ENCODE data around the gene PLCG2.
"Not testable (repeated sequence)": the region's sequence is repeated elsewhere in the genome, so short reads cannot be mapped to it uniquely, and the experiment has no call there.

The PLCG2 gene

GRCh38 chr16:81921843-81922584 lies 142.9 kb downstream of the PLCG2 start:
- DNase-seq: no peak

- DNase-seq: no peak
Observed at GRCh38 chr16:81923296-81923695, 144.2 kb downstream of the PLCG2 start.

GRCh38 chr16:81925016-81925415 lies 145.9 kb downstream of the PLCG2 start:
- DNase-seq: no peak

- DNase-seq: no peak
Observed at GRCh38 chr16:81926036-81926435, 146.9 kb downstream of the PLCG2 start.

GRCh38 chr16:81927561-81928185 lies 148.6 kb downstream of the PLCG2 start:
- DNase-seq: no peak

GRCh38 chr16:81928271-81928918 lies 149.3 kb downstream of the PLCG2 start:
- DNase-seq: no peak

GRCh38 chr16:81928975-81929374 lies 149.9 kb downstream of the PLCG2 start:
- DNase-seq: no peak

- DNase-seq: no peak
Observed at GRCh38 chr16:81929841-81930240, 150.8 kb downstream of the PLCG2 start.

GRCh38 chr16:81931927-81932326 lies 152.8 kb downstream of the PLCG2 start:
- DNase-seq: no peak

- DNase-seq: no peak
Observed at GRCh38 chr16:81932668-81933067, 153.6 kb downstream of the PLCG2 start.

GRCh38 chr16:81933361-81933760 lies 154.3 kb downstream of the PLCG2 start:
- no peak for DNase-seq

- not testable (repeated sequence) for DNase-seq
Observed at GRCh38 chr16:81934711-81935110, 155.6 kb downstream of the PLCG2 start.

- DNase-seq: no peak
Observed at GRCh38 chr16:81936209-81937000, 157.3 kb downstream of the PLCG2 start.

- no peak for DNase-seq
Observed at GRCh38 chr16:81937305-81938038, 158.4 kb downstream of the PLCG2 start.

- no peak for DNase-seq
Observed at GRCh38 chr16:81938326-81939163, 159.5 kb downstream of the PLCG2 start.

GRCh38 chr16:81939164-81940056 lies 160.3 kb downstream of the PLCG2 start:
- no peak for DNase-seq

- no peak for DNase-seq
Observed at GRCh38 chr16:81940781-81941560, 161.9 kb downstream of the PLCG2 start.

GRCh38 chr16:81942007-81942601 lies 163.0 kb downstream of the PLCG2 start:
- DNase-seq: no peak

GRCh38 chr16:81945665-81946064 lies 166.6 kb downstream of the PLCG2 start:
- no peak for DNase-seq

Measured in activated CD4-positive, alpha-beta T cell treated with anti-CD3 and anti-CD28 coated beads for 1 hour (primary cell).